Measurements from ENCODE around the gene TSPAN31.
A peak's percentile ranks its signal among the peaks of the same experiment; 100 is the strongest.

The TSPAN31 gene

GRCh38 chr12:57751432-57751787, 6.6 kb downstream of the TSPAN31 start:
- DNase-seq, result no peak

- peak; percentile 94 to 100 (median 100) for DNase-seq
These were observed 7.2 kb downstream of the TSPAN31 start, which contains the start of gene CDK4 for GRCh38 chr12:57751788-57752667. Gene CDK4 (minus strand): TSS chr12:57752310. CDS start chr12:57751717, 593 bp downstream.

- no peak for DNase-seq
These were observed 7.8 kb downstream of the TSPAN31 start for GRCh38 chr12:57752668-57753000.

- no peak for DNase-seq
These were observed 9.0 kb downstream of the TSPAN31 start for GRCh38 chr12:57753756-57754337.

- peak in 45 of 58 donors; percentile 8 to 68 (median 39) for DNase-seq
These were observed 9.8 kb downstream of the TSPAN31 start, which contains the start of gene MARCHF9 for GRCh38 chr12:57754411-57755193. Gene MARCHF9 (plus strand): TSS chr12:57755103. CDS start chr12:57755529, 426 bp downstream.

- no peak for DNase-seq
These were observed 10.3 kb downstream of the TSPAN31 start for GRCh38 chr12:57755194-57755453.

- peak in 1 of 58 donors; percentile 48 for DNase-seq
These were observed 10.9 kb downstream of the TSPAN31 start for GRCh38 chr12:57755454-57756372.

GRCh38 chr12:57756406-57757341, 11.8 kb downstream of the TSPAN31 start:
- peak in 2 of 58 donors; percentile 9 to 12 for DNase-seq

- DNase-seq, result no peak
These were observed 12.9 kb downstream of the TSPAN31 start for GRCh38 chr12:57757771-57758170.

- no peak for DNase-seq
These were observed 13.9 kb downstream of the TSPAN31 start for GRCh38 chr12:57758552-57759359.

GRCh38 chr12:57759360-57759980, 14.6 kb downstream of the TSPAN31 start:
- no peak for DNase-seq

- no peak for DNase-seq
These were observed 15.6 kb downstream of the TSPAN31 start for GRCh38 chr12:57760347-57760982.

- no peak for DNase-seq
These were observed 16.7 kb downstream of the TSPAN31 start for GRCh38 chr12:57761391-57761998.

- DNase-seq, result no peak
These were observed 17.6 kb downstream of the TSPAN31 start for GRCh38 chr12:57762463-57762862.

- DNase-seq, result no peak
These were observed 19.2 kb downstream of the TSPAN31 start for GRCh38 chr12:57763881-57764661.

- no peak for DNase-seq
These were observed 19.8 kb downstream of the TSPAN31 start for GRCh38 chr12:57764662-57765002.

Data from anterior cingulate cortex (tissue), 58 donors.